ENCODE measurements around the gene TPST2.
"Not testable (repeated sequence)": the region's sequence is repeated elsewhere in the genome, so short reads cannot be mapped to it uniquely, and the experiment has no call there.

TPST2 gene

GRCh38 chr22:26589845-26590736 is at the start of gene TPST2:
TSS of gene TPST2 (minus strand) at chr22:26590132. CDS start at chr22:26541630, 48,502 bp downstream.
- peak; percentile 81 for DNase-seq

- DNase-seq = no peak
Observed at GRCh38 chr22:26636296-26636695, 46.4 kb upstream of the TPST2 start.

DNA sequence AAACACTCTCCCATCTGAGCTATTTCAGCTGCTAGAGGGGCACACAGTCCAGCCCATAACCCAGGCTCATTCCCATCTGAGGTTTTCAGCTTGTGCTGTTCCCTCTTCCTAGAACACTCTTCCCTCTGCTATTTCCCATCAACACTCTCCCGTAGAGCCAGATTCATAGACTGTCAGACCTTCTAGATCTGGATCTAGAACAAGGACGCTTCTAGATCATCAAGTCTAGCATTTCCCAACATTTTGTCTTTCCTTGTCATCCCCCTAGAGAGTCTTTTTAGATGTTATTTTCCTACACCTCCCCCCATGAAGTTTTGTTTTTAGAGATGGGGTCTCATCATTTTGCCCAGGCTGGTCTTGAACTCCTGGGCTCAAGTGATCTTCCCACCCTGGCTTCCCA is 45.2 kb upstream of the TPST2 start:
- no peak for DNase-seq

DNA sequence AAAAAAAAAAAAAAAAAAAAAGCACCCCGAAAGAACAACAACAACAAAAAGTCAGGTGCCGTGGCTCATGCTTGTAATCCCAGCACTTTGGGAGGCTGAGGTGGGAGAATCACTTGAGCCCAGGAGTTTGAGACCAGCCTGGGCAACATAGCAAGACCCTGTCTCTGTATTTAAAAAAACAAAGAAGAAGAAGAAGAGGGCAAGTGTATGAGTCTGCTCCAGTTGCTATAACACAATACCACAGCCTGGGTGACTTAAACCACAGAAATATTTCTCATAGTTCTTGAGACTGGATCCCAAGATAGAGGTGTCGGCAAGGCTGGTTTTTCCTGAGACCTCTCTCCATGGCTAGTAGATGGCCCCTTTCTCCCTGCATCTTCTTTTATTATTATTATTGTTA is 44.3 kb upstream of the TPST2 start:
- no peak for DNase-seq

GRCh38 chr22:26632422-26633155 is 42.7 kb upstream of the TPST2 start:
- no peak for DNase-seq

DNA sequence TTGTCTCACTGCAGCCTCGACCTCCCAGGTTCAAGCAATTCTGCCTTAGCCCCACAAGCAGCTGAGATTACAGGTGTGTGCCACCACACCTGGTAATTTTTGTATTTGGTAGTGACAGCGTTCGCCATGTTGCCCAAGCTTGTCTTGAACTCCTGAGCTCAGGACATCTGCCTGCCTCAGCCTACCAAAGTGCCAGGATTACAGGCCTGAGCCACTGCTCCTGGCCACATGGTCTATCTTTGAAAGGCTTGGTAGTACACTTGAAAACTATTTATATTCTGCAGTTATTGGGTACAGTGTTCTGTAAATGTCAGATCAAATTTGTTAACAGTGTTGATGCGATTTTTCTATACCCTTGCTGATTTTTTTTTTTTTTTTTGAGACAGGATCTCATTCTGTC is 41.4 kb upstream of the TPST2 start:
- DNase-seq = no peak

GRCh38 chr22:26629988-26630761 is 40.2 kb upstream of the TPST2 start:
- no peak for DNase-seq

DNA sequence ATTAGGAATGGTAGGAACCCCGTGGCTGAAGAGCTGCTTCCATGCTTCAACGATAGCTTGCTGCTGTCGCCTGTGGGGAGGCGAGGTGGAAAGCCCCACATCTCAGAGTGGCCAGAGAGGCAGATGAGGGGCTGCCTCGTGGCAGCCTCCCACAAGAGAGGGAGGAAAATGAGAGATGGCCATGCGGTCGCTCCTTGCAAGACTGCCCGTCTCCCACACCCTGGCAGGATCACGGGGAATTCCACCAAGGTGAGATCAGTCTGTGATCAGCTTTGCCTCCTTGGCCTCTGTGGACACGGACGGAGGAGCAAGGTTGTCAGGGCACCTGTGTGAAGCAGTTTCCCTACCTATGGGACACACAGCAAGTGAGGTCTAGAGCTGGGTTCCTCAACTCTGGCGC is 34.9 kb upstream of the TPST2 start:
- no peak for DNase-seq

DNA sequence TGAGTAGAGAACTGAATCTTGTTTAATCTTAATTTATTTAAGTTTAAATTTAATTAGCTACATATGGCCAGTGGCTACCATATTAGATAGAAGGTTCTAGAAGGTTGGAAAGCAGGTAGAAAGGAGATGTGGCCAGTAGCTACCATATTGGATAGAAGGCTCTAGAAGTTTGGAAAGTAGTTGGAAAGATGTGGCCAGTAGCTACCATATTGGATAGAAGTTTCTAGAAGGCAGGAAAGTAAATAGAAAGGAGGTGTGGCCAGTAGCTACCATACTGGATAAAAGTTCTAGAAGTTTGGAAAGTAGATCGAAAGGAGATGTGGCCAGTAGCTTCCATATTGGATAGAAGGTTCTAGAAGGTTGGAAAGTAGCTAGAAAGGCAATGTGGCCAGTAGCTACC is 34.1 kb upstream of the TPST2 start:
- no peak for DNase-seq

DNA sequence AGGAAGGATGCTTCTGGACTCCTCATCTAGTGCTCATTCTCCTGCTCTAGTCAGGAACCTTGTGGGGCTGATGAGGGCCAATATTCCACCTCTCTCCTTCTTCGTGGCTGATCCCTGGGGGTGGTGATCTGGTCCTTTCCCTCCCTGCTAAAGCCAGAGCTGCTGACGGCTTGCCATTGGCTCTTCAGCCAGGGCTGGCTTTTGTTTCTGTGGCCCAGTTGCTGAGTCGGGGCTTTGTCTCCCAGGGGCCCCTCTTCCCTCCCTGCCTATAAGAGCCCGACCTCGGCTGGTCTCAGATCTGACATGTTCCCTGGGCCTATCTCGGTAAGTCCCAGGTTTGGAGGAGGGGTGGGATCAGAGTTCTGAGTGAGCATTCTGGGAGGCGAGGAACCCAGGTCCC is 31.7 kb upstream of the TPST2 start, which contains the start of gene CRYBA4:
Gene CRYBA4, plus strand, starts transcription at position 301 of the 400 bp plus-strand sequence. CDS start 634 bp downstream, outside the sequence.
- DNase-seq = no peak

DNA sequence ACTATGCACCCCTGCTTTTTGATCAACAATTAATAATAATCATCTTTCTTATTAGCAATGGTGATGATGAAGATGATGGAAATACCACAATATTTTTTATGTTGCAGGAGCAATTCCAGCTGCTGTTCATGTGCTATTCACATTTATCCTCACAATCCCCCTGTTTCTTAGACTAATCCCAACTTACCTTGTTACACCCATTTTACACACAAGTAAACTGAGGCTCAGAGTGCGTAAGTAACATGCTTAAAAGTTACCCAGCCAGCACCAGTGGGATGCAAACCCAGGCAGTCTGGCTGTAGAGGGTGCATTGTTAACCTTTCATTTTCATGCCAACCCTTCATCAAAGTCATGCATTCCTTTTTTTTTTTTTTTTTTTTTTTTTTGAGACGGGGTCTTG is 30.3 kb upstream of the TPST2 start:
- DNase-seq = no peak

- no peak for DNase-seq
Observed at GRCh38 chr22:26619510-26619909, 29.6 kb upstream of the TPST2 start.

DNA sequence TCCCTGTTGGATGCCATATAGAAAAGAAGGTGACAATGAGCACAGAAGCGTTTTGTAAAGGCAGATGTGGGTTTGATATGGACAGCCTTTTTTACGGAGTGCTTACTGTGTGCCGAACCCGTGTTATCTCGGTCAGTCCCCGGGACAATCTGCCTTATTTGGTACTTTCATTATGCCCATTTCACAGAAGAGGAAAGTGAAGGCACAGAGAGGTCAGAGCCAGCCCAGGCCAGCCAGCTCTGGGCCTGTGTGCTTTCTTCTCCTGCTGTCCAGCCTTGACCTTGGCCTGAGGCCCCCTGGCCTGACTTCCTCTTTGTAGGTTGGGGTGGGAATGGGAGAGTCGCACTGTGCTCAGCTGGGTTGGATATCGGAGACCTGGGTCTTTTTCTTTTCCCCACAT is 28.5 kb upstream of the TPST2 start:
- no peak for DNase-seq

GRCh38 chr22:26617271-26618199 is 27.6 kb upstream of the TPST2 start, which contains the start of gene CRYBB1:
TSS of gene CRYBB1 (minus strand) at chr22:26618027. CDS start at chr22:26616319, 1,708 bp downstream.
- DNase-seq = no peak

DNA sequence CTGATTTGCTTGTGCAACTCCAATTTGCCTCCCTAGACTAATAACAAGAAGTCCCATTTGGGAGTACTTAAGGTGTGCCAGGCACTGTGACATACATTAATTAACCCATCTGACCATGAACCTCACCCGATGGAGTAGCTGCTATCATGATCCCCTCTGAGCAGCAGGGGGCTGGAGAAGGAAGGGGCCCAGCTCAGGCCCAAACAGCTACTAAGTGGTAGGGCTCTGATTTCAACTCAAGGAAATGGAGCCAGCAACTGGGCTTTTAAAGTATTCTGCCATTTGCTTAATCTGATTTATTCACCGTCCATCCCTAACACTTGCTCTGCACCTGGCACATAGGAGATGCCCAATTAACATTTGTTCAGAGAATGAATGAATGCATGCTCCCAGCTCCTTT is 26.7 kb upstream of the TPST2 start:
- no peak for DNase-seq

GRCh38 chr22:26615830-26616435 is 26.0 kb upstream of the TPST2 start:
- DNase-seq = no peak

DNA sequence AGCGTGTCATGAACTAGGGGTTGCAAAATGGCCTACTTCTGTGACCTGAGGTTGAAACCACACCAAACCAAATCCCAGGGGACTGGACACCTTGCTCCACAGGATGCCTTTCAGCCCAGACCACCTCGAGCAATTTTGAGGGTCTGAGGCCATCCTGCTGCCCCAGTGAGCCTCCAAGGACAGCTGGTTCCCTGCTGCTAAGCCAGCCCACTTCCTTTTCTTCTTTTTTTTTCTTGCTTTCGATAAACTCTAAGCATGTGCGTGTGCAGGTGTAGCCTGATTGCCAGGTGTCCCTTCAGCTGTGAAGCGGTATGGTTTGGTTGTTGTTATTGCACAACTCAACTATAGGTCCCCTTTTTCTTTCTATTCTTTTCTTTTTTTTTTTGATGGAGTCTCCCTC is 25.2 kb upstream of the TPST2 start:
- no peak for DNase-seq

DNA sequence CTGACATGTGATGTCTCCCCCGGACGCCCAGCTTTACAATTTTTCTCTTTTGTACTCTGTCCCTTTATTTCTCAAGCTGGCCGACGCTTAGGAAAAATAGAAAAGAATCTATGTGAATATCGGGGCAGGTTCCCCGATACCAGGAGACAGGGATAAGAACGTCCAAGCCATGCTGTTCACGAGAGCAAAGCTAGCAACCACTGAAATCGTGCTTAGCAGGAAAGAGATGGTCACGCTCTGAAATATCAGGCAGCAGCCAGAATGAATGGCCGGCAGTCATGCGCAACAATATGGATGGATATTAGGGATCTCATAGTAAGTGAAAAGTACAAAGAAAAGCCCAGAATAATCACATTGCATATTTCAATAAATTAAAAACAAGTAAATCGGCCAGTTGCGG is 24.4 kb upstream of the TPST2 start:
- DNase-seq = no peak

- DNase-seq = not testable (repeated sequence)
Observed at GRCh38 chr22:26613753-26614152, 23.8 kb upstream of the TPST2 start.

DNA sequence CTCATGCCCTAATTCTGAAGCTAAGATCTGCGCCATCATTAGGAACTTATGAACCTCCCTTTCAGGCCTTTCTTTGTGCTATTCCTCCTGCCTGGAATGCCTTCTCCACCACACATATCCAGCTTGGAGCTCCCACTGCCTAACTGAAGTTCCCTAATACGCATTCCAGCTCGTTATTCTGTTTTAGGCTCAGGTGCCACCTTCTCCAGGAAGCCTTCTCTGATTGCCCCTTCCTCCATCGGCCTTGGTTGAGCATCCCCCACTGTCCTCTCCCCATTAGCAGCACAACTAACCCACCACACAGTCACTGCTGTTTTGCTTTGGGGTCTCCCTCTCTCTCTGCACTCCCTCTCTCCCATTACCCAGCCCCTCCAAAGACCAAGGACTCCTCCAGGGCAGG is 22.7 kb upstream of the TPST2 start:
- no peak for DNase-seq

DNA sequence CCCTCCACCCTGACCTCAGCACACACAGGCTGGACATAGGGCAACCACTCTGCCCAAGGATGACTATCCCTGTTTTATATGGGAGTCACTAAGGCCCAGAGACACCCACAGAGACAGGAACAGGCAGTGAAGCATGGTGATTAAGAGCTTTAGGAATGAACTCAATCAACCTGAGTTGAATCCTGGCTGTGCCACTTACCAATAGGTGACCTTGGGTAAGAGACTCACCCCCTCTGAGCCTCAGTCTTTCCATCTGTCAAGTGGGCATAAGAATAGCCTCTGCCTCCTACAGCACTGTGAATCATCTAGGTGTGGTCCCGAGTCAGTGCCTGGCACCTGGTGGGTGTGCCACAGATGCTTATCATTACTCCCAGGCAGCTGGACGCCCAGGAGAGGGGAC is 21.1 kb upstream of the TPST2 start:
- peak; percentile 19 for DNase-seq

Measured in fibroblast of skin of right biceps (primary cell).